Caco-2 (cell line): ENCODE results near the gene EMC1. TPM values are rescaled to one million over a fixed set of nuclear protein-coding genes. Genes with fewer than 3 reads are reported as not detected.

ENCODE experiments used
- BruUV-seq: library from RNA; stranded (reverse); fragments of 400-500 nt; replicated peaks from 2 replicates; lab custom pipeline; 2021; lab: Mats Ljungman, UMichigan
- CTCF ChIA-PET: fragments of 300-600 bp; sonication (Branson Sonifier 250); formaldehyde crosslinking; loops from one replicate; lab custom pipeline; 2022; ENCODE audit warnings: antibody characterized with exemption; lab: Charles Lee
- POLR2A ChIA-PET: fragments of 300-600 bp; sonication (Branson Sonifier 250); formaldehyde crosslinking; loops from one replicate; lab custom pipeline; 2022; ENCODE audit warnings: antibody characterized with exemption; lab: Charles Lee
- DNase-seq, 2 experiments: peaks; one replicate each; pipeline versions ENCODE4 v3.0.0 to v3.0.0-alpha.2; 2020 to 2022
- H3K27me3 ChIP-seq: replicated peaks from 2 replicates; pipeline ENCODE4 v1.6.0; 2011; ENCODE audit warnings: low read length; ENCODE audit not compliant: control insufficient read depth, insufficient read depth
- H3K36me3 ChIP-seq: 2 replicates; pipeline ENCODE4 v1.5.1; 2011; ENCODE audit warnings: low read length; ENCODE audit not compliant: control insufficient read depth, insufficient read depth
- H3K4me1 ChIP-seq: fragments of 250-450 bp; sonication (Bioruptor Pico); 2 replicates; pipeline ENCODE4 v1.5.1; 2020; ENCODE audit warnings: mild to moderate bottlenecking
- H3K4me3 ChIP-seq: 2 replicates; pipeline ENCODE4 v1.5.1; 2011; ENCODE audit warnings: low read depth, mild to moderate bottlenecking, control low read depth, low read length
- H3K9me3 ChIP-seq: fragments of 250-450 bp; sonication (Bioruptor Pico); 2 replicates; pipeline ENCODE4 v1.5.1; 2020; ENCODE audit warnings: mild to moderate bottlenecking, moderate library complexity
- H3K27ac Mint-ChIP-seq: one replicate; pipeline ENCODE4 v1.8.0; 2022; ENCODE audit warnings: mixed read lengths; ENCODE audit not compliant: unreplicated experiment
- H3K27me3 Mint-ChIP-seq: one replicate; pipeline ENCODE4 v1.8.0; 2022; ENCODE audit warnings: mixed read lengths; ENCODE audit not compliant: insufficient read depth, unreplicated experiment
- H3K36me3 Mint-ChIP-seq: one replicate; pipeline ENCODE4 v1.8.0; 2022; ENCODE audit warnings: mild to moderate bottlenecking, mixed read lengths; ENCODE audit not compliant: insufficient read depth, unreplicated experiment
- H3K4me1 Mint-ChIP-seq: one replicate; pipeline ENCODE4 v1.8.0; 2022; ENCODE audit warnings: low read depth, mixed read lengths; ENCODE audit not compliant: unreplicated experiment
- H3K4me3 Mint-ChIP-seq: one replicate; pipeline ENCODE4 v1.8.0; 2022; ENCODE audit warnings: mild to moderate bottlenecking, moderate library complexity, mixed read lengths; ENCODE audit not compliant: unreplicated experiment
- H3K9me3 Mint-ChIP-seq: one replicate; pipeline ENCODE4 v1.8.0; 2022; ENCODE audit warnings: mixed read lengths; ENCODE audit not compliant: unreplicated experiment
- CTCF ChIP-seq, 2 experiments: fragments of 200-600 bp in 1 of 2; IDR thresholded peaks; 1 replicate in 1 of 2; 2 replicates in 1 of 2; pipeline versions ENCODE4 v1.5.1 to v1.8.0; 2011 to 2022; ENCODE audit warnings: antibody characterized with exemption in 1 of 2, control low read depth in 1 of 2, inconsistent platforms in 1 of 2, low read depth in 1 of 2, low read length in 1 of 2, mild to moderate bottlenecking in 1 of 2, moderate library complexity in 1 of 2; ENCODE audit not compliant: insufficient read depth in 1 of 2, severe bottlenecking in 1 of 2, unreplicated experiment in 1 of 2
- intact Hi-C: fragments of 100-400 bp; cut with micrococcal nuclease; formaldehyde crosslinking; loops from one replicate; pipeline ENCODE4 v1.10.0; 2022; ENCODE audit not compliant: unreplicated experiment
- total RNA-seq: library from RNA; stranded (reverse); gene quantifications from 2 replicates; pipeline ENCODE4 v1.2.3, GENCODE V29; 2022

Gene EMC1
- total RNA-seq, 1 experiment from 2014 or later: 51.5 TPM

- Histone ChIP-seq H3K27me3 (no peaks in the 10 kb centered on the region), H3K4me1 (peaks cover 2% of the 10 kb centered on the region; the same call in 1 of the 2 replicates), H3K36me3 (no peaks in the 10 kb centered on the region; the same call in 1 of the 2 replicates), H3K9me3 (no peaks in the 10 kb centered on the region), H3K4me3 (no peak overlapping the region)
- CTCF ChIA-PET: interaction anchor here (0.6 kb wide), 1 partner anchor 11 kb away, joined by 3 read pairs; no protein-coding TSS in a partner anchor
- BruUV-seq: no TSS peak
- H3K4me3 Mint-ChIP-seq: no peak overlapping the region
- peaks cover 79% of the 10 kb centered on the region for H3K36me3 Mint-ChIP-seq
- peaks cover 9% of the 10 kb centered on the region for H3K4me1 Mint-ChIP-seq
- POLR2A ChIA-PET: no interaction called here
- no peak for DNase-seq
- H3K27ac Mint-ChIP-seq: no peak overlapping the region
- no peaks in the 10 kb centered on the region for H3K9me3 Mint-ChIP-seq
- H3K27me3 Mint-ChIP-seq: no peaks in the 10 kb centered on the region
- TF ChIP-seq CTCF (IDR thresholded peaks at IDR 0.05; ENCODE audit: insufficient read depth in 1 of 2, low read depth in 1 of 2, low read length in 1 of 2, severe bottlenecking in 1 of 2, unreplicated experiment in 1 of 2): no peak
- intact Hi-C loops: loop anchor here (10.0 kb wide), 1 partner anchor 60 kb away; the partner anchor contains the start of genes AKR7A2 and SLC66A1
Observed at GRCh38 chr1:19255288-19255687, 4.0 kb upstream of the EMC1 start.

GRCh38 chr1:19254416-19254815 lies 3.1 kb upstream of the EMC1 start:
- H3K27me3 Mint-ChIP-seq: no peaks in the 10 kb centered on the region
- ChIA-PET CTCF (no interaction called here), POLR2A (interaction anchor here (0.7 kb wide), 1 partner anchor 31 kb away, joined by 4 read pairs; no protein-coding TSS in a partner anchor)
- Histone ChIP-seq H3K9me3 (no peaks in the 10 kb centered on the region), H3K4me1 (peaks cover 3% of the 10 kb centered on the region; the same call in 1 of the 2 replicates), H3K36me3 (no peaks in the 10 kb centered on the region; the same call in 1 of the 2 replicates), H3K27me3 (no peaks in the 10 kb centered on the region), H3K4me3 (no peak overlapping the region)
- H3K27ac Mint-ChIP-seq: no peak overlapping the region
- H3K4me1 Mint-ChIP-seq: peaks cover 9% of the 10 kb centered on the region
- DNase-seq: no peak
- no peak for TF ChIP-seq CTCF (IDR thresholded peaks at IDR 0.05; ENCODE audit: insufficient read depth in 1 of 2, low read depth in 1 of 2, low read length in 1 of 2, severe bottlenecking in 1 of 2, unreplicated experiment in 1 of 2)
- peaks cover 71% of the 10 kb centered on the region for H3K36me3 Mint-ChIP-seq
- no peak overlapping the region for H3K4me3 Mint-ChIP-seq
- BruUV-seq: no TSS peak
- intact Hi-C loops: loop anchor here (10.0 kb wide), 1 partner anchor 60 kb away; the partner anchor contains the start of genes AKR7A2 and SLC66A1
- H3K9me3 Mint-ChIP-seq: no peaks in the 10 kb centered on the region

GRCh38 chr1:19250629-19251304 lies 557 bp downstream of the EMC1 start:
- Histone ChIP-seq H3K4me3 (peak overlapping the region; percentile 95), H3K4me1 (peaks cover 3% of the 10 kb centered on the region; the same call in 1 of the 2 replicates), H3K36me3 (no peaks in the 10 kb centered on the region), H3K9me3 (no peaks in the 10 kb centered on the region), H3K27me3 (no peaks in the 10 kb centered on the region)
- BruUV-seq: TSS peak; percentile 75
- ChIA-PET CTCF (no interaction called here), POLR2A (interaction anchor here (1.0 kb wide), 2 partner anchors 71 to 370 kb away, joined by 3 to 4 read pairs; no protein-coding TSS in a partner anchor)
- Mint-ChIP-seq H3K27me3 (no peaks in the 10 kb centered on the region), H3K9me3 (no peaks in the 10 kb centered on the region), H3K4me1 (peaks cover 9% of the 10 kb centered on the region), H3K27ac (peak overlapping the region; percentile 96), H3K36me3 (peaks cover 39% of the 10 kb centered on the region), H3K4me3 (peak overlapping the region; percentile 97)
- DNase-seq: no peak
- TF ChIP-seq CTCF (IDR thresholded peaks at IDR 0.05; ENCODE audit: insufficient read depth in 1 of 2, low read depth in 1 of 2, low read length in 1 of 2, severe bottlenecking in 1 of 2, unreplicated experiment in 1 of 2): no peak
- intact Hi-C loops: loop anchor here (10.0 kb wide), 1 partner anchor 64 kb away; the partner anchor contains the start of genes AKR7A2 and SLC66A1
